ENCODE results near the gene NEMP2.

NEMP2 gene

GRCh38 chr2:190534310-190535120 lies at the start of gene NEMP2:
Gene NEMP2 (minus strand): TSS chr2:190534722. CDS start chr2:190534655, 67 bp downstream.
- DNase-seq (ENCODE audit: low read depth, low spot score) = peak; percentile 52

- DNase-seq (ENCODE audit: low read depth, low spot score) = no peak
Observed at GRCh38 chr2:190583507-190584337, 49.2 kb upstream of the NEMP2 start.

GRCh38 chr2:190582736-190583506 lies 48.4 kb upstream of the NEMP2 start:
- no peak for DNase-seq (ENCODE audit: low read depth, low spot score)

GRCh38 chr2:190582019-190582418 lies 47.5 kb upstream of the NEMP2 start:
- DNase-seq (ENCODE audit: low read depth, low spot score) = no peak

GRCh38 chr2:190579915-190580846 lies 45.7 kb upstream of the NEMP2 start:
- DNase-seq (ENCODE audit: low read depth, low spot score) = no peak

- DNase-seq (ENCODE audit: low read depth, low spot score) = no peak
Observed at GRCh38 chr2:190579058-190579410, 44.5 kb upstream of the NEMP2 start.

- DNase-seq (ENCODE audit: low read depth, low spot score) = no peak
Observed at GRCh38 chr2:190578158-190579057, 43.9 kb upstream of the NEMP2 start.

GRCh38 chr2:190576573-190576972 lies 42.1 kb upstream of the NEMP2 start:
- no peak for DNase-seq (ENCODE audit: low read depth, low spot score)

- no peak for DNase-seq (ENCODE audit: low read depth, low spot score)
Observed at GRCh38 chr2:190575263-190575662, 40.7 kb upstream of the NEMP2 start.

- DNase-seq (ENCODE audit: low read depth, low spot score) = no peak
Observed at GRCh38 chr2:190574169-190574568, 39.6 kb upstream of the NEMP2 start.

GRCh38 chr2:190572246-190572645 lies 37.7 kb upstream of the NEMP2 start:
- DNase-seq (ENCODE audit: low read depth, low spot score) = no peak

- no peak for DNase-seq (ENCODE audit: low read depth, low spot score)
Observed at GRCh38 chr2:190571686-190572085, 37.2 kb upstream of the NEMP2 start.

GRCh38 chr2:190570871-190571270 lies 36.3 kb upstream of the NEMP2 start:
- no peak for DNase-seq (ENCODE audit: low read depth, low spot score)

- DNase-seq (ENCODE audit: low read depth, low spot score) = no peak
Observed at GRCh38 chr2:190569994-190570755, 35.7 kb upstream of the NEMP2 start.

GRCh38 chr2:190564838-190565237 lies 30.3 kb upstream of the NEMP2 start:
- DNase-seq (ENCODE audit: low read depth, low spot score) = no peak

- no peak for DNase-seq (ENCODE audit: low read depth, low spot score)
Observed at GRCh38 chr2:190563646-190564045, 29.1 kb upstream of the NEMP2 start.

- DNase-seq (ENCODE audit: low read depth, low spot score) = no peak
Observed at GRCh38 chr2:190563109-190563508, 28.6 kb upstream of the NEMP2 start.

GRCh38 chr2:190562121-190562520 lies 27.6 kb upstream of the NEMP2 start:
- DNase-seq (ENCODE audit: low read depth, low spot score) = no peak

- no peak for DNase-seq (ENCODE audit: low read depth, low spot score)
Observed at GRCh38 chr2:190561094-190561493, 26.6 kb upstream of the NEMP2 start.
